HepG2 (cell line): ENCODE measurements around the gene OCSTAMP. TPM values are rescaled to one million over a fixed set of nuclear protein-coding genes. Genes with fewer than 3 reads are reported as not detected.

Experiments
- FOXA1 ChIP-seq, 2 experiments: fragments of 450-650 bp in 1 of 2; sonication (generic) in 1 of 2; formaldehyde crosslinking in 1 of 2; IDR thresholded peaks; 2 replicates each; pipeline versions ENCODE4 v1.4.0 to v1.6.1; 2016 to 2020; ENCODE audit warnings: missing genetic modification reagents in 1 of 2
- FOXP1 ChIP-seq, 2 experiments: fragments of 450-650 bp in 1 of 2; IDR thresholded peaks; 2 replicates each; pipeline ENCODE4 v1.6.1; 2017 to 2018; ENCODE audit warnings: antibody characterized with exemption in 1 of 2
- KMT2B ChIP-seq: IDR thresholded peaks from 2 replicates; pipeline ENCODE4 v1.6.1; 2016; ENCODE audit warnings: missing genetic modification reagents, missing compliant biosample characterization
- MIER3 ChIP-seq: IDR thresholded peaks from 2 replicates; pipeline ENCODE4 v1.6.1; 2016; ENCODE audit warnings: missing compliant biosample characterization, borderline replicate concordance
- NFE2L1 ChIP-seq: sonication (generic); formaldehyde crosslinking; IDR thresholded peaks from 2 replicates; pipeline ENCODE4 v1.4.0; 2020; ENCODE audit warnings: missing genetic modification reagents, mild to moderate bottlenecking, borderline replicate concordance
- NFIC ChIP-seq: IDR thresholded peaks from 2 replicates; pipeline ENCODE4 v1.6.1; 2012; ENCODE audit warnings: mild to moderate bottlenecking, low read length, inconsistent platforms
- NR2F2 ChIP-seq: IDR thresholded peaks from 2 replicates; pipeline ENCODE4 v1.6.1; 2012; ENCODE audit warnings: low read depth, inconsistent platforms, borderline replicate concordance
- NR2F6 ChIP-seq, 2 experiments: IDR thresholded peaks; 2 replicates each; pipeline ENCODE4 v1.6.1; 2016; ENCODE audit warnings: antibody characterized with exemption in 1 of 2, mild to moderate bottlenecking in 1 of 2
- PHF20 ChIP-seq: sonication (generic); formaldehyde crosslinking; IDR thresholded peaks from 2 replicates; pipeline ENCODE4 v1.5.0; 2020; ENCODE audit warnings: mild to moderate bottlenecking, missing genetic modification reagents
- RARA ChIP-seq: IDR thresholded peaks from 2 replicates; pipeline ENCODE4 v1.6.1; 2016; ENCODE audit warnings: missing genetic modification reagents, missing compliant biosample characterization
- RFXANK ChIP-seq: IDR thresholded peaks from 2 replicates; pipeline ENCODE4 v1.6.1; 2016
- SOX13 ChIP-seq, 3 experiments: fragments of 450-650 bp in 1 of 3; sonication (generic) in 1 of 3; formaldehyde crosslinking in 1 of 3; IDR thresholded peaks in 2 of 3; conservative IDR thresholded peaks in 1 of 3; 2 replicates each; pipeline versions ENCODE4 v1.5.0 to v1.6.1; 2016 to 2020; ENCODE audit warnings: antibody characterized with exemption in 1 of 3, mild to moderate bottlenecking in 1 of 3, missing compliant biosample characterization in 1 of 3, missing genetic modification reagents in 1 of 3, moderate library complexity in 1 of 3
- ZBTB3 ChIP-seq: sonication (generic); formaldehyde crosslinking; IDR thresholded peaks from 2 replicates; pipeline ENCODE4 v1.4.0; 2020; ENCODE audit warnings: low read depth, mild to moderate bottlenecking, moderate library complexity, missing genetic modification reagents, borderline replicate concordance
- ZFX ChIP-seq: sonication (generic); formaldehyde crosslinking; IDR thresholded peaks from 2 replicates; pipeline ENCODE4 v1.4.0; 2020; ENCODE audit warnings: mild to moderate bottlenecking, low read depth, missing genetic modification reagents, moderate library complexity
- ZNF234 ChIP-seq: sonication (generic); formaldehyde crosslinking; conservative IDR thresholded peaks from 2 replicates; pipeline ENCODE4 v1.5.1; 2020; ENCODE audit warnings: mild to moderate bottlenecking, missing genetic modification reagents
- ZNF256 ChIP-seq: sonication (generic); formaldehyde crosslinking; conservative IDR thresholded peaks from 2 replicates; pipeline ENCODE4 v1.4.0; 2020; ENCODE audit warnings: missing genetic modification reagents
- ZNF3 ChIP-seq: IDR thresholded peaks from 2 replicates; pipeline ENCODE4 v1.7.0; 2017; ENCODE audit warnings: inconsistent platforms
- ZNF331 ChIP-seq: sonication (generic); formaldehyde crosslinking; IDR thresholded peaks from 2 replicates; pipeline ENCODE4 v1.4.0; 2020; ENCODE audit warnings: missing genetic modification reagents
- ZNF816 ChIP-seq: sonication (generic); formaldehyde crosslinking; IDR thresholded peaks from 2 replicates; pipeline ENCODE4 v1.8.0; 2022; ENCODE audit warnings: missing genetic modification reagents, mild to moderate bottlenecking, borderline replicate concordance
- ZNF891 ChIP-seq: sonication (generic); formaldehyde crosslinking; IDR thresholded peaks from 2 replicates; pipeline ENCODE4 v1.5.0; 2020; ENCODE audit warnings: mild to moderate bottlenecking, missing genetic modification reagents
- polyA plus RNA-seq, 8 experiments: library from polyadenylated mRNA; depleted of rRNA in 3 of 8; stranded (reverse) in 7 of 8; unstranded in 1 of 8; fragments of >200 nt; fragmentation: Illumina TruSeq in 4 of 8; extraction: Trizol in 4 of 8; gene quantifications; 2 replicates each; pipeline versions ENCODE4 v1.2.1 to v1.2.3, GENCODE V29; 2011 to 2016; ENCODE audit warnings: low read depth in 4 of 8, missing spikeins in 1 of 8, mixed read lengths in 1 of 8; ENCODE audit not compliant: insufficient read depth in 1 of 8
- total RNA-seq, 5 experiments: library from RNA; depleted of rRNA; stranded (reverse); fragments of >200 nt; fragmentation: Illumina TruSeq; extraction: Trizol; gene quantifications; 2 replicates each; pipeline ENCODE4 v1.2.3, GENCODE V29; 2016; ENCODE audit warnings: low read depth in 1 of 5
- TF ChIP-seq, protein P1 (sequence below): sonication (generic); formaldehyde crosslinking; IDR thresholded peaks from 2 replicates; pipeline ENCODE4 v1.4.0; 2020; ENCODE audit warnings: missing genetic modification reagents
- TF ChIP-seq, protein P2 (sequence below): sonication (generic); formaldehyde crosslinking; IDR thresholded peaks from 2 replicates; pipeline ENCODE4 v1.4.0; 2020; ENCODE audit warnings: missing genetic modification reagents, borderline replicate concordance

OCSTAMP gene
- total and polyA plus RNA-seq, 2 of the 13 experiments (the other 11 are each of a cell fraction or from before 2014, with no cell fraction given): not detected

DNA sequence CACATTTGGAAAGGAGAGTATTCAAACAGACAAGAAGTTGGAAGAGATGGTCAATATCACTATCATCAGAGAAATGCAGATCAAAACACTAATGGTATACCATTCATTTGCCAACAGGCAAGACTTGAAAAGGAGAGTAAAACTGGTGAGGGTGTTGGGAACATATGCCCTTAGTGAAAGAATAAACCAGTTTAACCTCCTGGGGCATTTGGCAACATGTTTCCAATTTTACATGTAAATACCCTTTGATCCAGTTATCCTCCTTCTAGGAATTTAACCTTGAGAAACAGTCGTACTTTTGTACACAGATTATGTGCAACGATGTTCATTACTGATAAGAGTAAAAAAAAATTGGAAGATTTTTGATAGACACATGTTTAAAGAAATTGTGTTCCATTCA is 34.1 kb upstream of the OCSTAMP start (continued):
- no peak for TF ChIP-seq NFE2L1 (CRISPR knock-in tag)
- peak; percentile 94 for TF ChIP-seq RARA
- no peak for TF ChIP-seq SOX13 (IDR thresholded peaks at IDR 0.05)
- TF ChIP-seq SOX13 (CRISPR knock-in tag; conservative IDR thresholded peaks at IDR 0.05 in 1 of 2, IDR thresholded peaks at IDR 0.05 in 1 of 2): peak in 1 of 2 experiments; percentile 82; a peak in 2 of 4 replicates
- TF ChIP-seq NR2F6 (IDR thresholded peaks at IDR 0.05): peak; percentile 74
- peak; percentile 70; the same call in 1 of the 2 replicates for TF ChIP-seq NR2F6 (CRISPR knock-in tag; IDR thresholded peaks at IDR 0.05)
- no peak for TF ChIP-seq ZNF816 (CRISPR knock-in tag)
- no peak for TF ChIP-seq ZFX (CRISPR knock-in tag)
- TF ChIP-seq ZNF331 (CRISPR knock-in tag): 0 out of 2 replicates have a peak, but pooled peaks have one; percentile 44
- no peak for TF ChIP-seq ZNF234 (CRISPR knock-in tag)
- no peak for TF ChIP-seq ZNF891 (CRISPR knock-in tag)
- TF ChIP-seq, protein P1, sequence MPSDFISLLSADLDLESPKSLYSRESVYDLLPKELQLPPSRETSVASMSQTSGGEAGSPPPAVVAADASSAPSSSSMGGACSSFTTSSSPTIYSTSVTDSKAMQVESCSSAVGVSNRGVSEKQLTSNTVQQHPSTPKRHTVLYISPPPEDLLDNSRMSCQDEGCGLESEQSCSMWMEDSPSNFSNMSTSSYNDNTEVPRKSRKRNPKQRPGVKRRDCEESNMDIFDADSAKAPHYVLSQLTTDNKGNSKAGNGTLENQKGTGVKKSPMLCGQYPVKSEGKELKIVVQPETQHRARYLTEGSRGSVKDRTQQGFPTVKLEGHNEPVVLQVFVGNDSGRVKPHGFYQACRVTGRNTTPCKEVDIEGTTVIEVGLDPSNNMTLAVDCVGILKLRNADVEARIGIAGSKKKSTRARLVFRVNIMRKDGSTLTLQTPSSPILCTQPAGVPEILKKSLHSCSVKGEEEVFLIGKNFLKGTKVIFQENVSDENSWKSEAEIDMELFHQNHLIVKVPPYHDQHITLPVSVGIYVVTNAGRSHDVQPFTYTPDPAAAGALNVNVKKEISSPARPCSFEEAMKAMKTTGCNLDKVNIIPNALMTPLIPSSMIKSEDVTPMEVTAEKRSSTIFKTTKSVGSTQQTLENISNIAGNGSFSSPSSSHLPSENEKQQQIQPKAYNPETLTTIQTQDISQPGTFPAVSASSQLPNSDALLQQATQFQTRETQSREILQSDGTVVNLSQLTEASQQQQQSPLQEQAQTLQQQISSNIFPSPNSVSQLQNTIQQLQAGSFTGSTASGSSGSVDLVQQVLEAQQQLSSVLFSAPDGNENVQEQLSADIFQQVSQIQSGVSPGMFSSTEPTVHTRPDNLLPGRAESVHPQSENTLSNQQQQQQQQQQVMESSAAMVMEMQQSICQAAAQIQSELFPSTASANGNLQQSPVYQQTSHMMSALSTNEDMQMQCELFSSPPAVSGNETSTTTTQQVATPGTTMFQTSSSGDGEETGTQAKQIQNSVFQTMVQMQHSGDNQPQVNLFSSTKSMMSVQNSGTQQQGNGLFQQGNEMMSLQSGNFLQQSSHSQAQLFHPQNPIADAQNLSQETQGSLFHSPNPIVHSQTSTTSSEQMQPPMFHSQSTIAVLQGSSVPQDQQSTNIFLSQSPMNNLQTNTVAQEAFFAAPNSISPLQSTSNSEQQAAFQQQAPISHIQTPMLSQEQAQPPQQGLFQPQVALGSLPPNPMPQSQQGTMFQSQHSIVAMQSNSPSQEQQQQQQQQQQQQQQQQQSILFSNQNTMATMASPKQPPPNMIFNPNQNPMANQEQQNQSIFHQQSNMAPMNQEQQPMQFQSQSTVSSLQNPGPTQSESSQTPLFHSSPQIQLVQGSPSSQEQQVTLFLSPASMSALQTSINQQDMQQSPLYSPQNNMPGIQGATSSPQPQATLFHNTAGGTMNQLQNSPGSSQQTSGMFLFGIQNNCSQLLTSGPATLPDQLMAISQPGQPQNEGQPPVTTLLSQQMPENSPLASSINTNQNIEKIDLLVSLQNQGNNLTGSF (CRISPR knock-in tag): no peak
- no peak for TF ChIP-seq ZBTB3 (CRISPR knock-in tag)
- no peak for TF ChIP-seq FOXP1 (IDR thresholded peaks at IDR 0.05)
- peak; percentile 73 for TF ChIP-seq FOXP1 (CRISPR knock-in tag; IDR thresholded peaks at IDR 0.05)
- TF ChIP-seq FOXA1 (IDR thresholded peaks at IDR 0.05): no peak
- peak; percentile 86 for TF ChIP-seq FOXA1 (CRISPR knock-in tag; IDR thresholded peaks at IDR 0.05)
- TF ChIP-seq KMT2B (CRISPR knock-in tag): no peak
- TF ChIP-seq RFXANK: 0 out of 2 replicates have a peak, but pooled peaks have one; percentile 33
- peak; percentile 69; the same call in 1 of the 2 replicates for TF ChIP-seq MIER3 (CRISPR knock-in tag)
- no peak for TF ChIP-seq ZNF256 (CRISPR knock-in tag)
- TF ChIP-seq, protein P2, sequence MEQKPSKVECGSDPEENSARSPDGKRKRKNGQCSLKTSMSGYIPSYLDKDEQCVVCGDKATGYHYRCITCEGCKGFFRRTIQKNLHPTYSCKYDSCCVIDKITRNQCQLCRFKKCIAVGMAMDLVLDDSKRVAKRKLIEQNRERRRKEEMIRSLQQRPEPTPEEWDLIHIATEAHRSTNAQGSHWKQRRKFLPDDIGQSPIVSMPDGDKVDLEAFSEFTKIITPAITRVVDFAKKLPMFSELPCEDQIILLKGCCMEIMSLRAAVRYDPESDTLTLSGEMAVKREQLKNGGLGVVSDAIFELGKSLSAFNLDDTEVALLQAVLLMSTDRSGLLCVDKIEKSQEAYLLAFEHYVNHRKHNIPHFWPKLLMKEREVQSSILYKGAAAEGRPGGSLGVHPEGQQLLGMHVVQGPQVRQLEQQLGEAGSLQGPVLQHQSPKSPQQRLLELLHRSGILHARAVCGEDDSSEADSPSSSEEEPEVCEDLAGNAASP (CRISPR knock-in tag): peak; percentile 69; the same call in 1 of the 2 replicates
- 0 out of 2 replicates have a peak, but pooled peaks have one; percentile 31 for TF ChIP-seq NR2F2
- TF ChIP-seq ZNF3 (CRISPR knock-in tag): no peak
- TF ChIP-seq PHF20 (CRISPR knock-in tag): no peak
- TF ChIP-seq NFIC: peak; percentile 66; the same call in 1 of the 2 replicates
